ENCODE measurements around the gene EIPR1.

EIPR1 gene

DNA sequence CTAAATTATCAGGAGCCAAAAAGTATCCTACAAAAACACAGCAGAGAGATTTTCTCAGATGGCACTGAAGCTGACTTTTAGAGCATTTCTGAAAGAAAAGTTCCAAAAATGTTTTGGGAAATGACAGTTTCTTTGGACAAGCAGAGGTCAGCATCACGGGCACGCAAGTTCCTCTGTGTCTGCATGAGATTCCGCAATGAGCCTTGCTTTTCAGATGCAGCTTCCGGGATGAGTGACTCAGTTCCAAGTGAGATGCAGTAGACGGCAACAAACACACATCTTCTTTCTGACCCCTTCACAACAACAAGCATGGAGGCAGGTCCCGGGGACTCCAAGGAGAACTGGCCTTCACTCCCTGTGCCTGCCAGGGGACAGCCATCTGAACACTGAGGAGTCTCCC is 76.6 kb downstream of the EIPR1 start:
- DNase-seq: no peak

DNA sequence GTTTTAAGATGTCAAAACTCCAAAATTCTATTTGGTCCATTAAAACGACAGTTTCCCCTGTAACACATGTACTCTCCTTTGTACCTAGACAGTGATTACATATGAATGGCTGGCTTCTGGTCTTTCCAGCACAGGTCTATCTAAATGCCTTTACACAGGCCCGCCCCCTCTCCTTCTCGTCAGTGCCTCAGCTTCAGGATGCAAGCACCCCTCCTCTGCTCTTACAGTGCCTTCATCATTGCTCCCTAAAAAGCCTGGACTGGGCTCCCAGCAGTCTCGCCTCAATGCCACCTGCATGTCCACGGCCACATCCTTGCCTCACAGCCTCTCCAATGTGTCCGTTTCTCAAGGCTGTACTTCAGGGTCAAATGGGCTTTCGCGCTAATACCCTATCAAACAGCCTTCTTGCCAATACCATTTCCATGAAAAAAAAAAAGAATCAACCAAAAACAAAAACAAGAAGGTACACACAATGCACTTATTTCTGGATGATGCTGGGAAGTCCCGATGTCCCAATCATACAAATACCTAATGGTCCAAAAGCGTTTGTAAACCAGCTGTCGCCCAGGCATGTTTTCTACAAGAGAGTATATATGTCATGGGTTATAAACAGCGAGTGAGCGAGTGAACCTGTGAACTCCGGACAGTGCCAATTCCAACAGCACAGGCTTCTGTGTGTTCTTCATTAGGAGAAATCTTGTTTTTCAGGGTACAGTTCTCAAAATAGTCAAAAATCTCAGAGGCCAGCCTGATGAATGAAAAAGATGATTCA is 77.2 kb downstream of the EIPR1 start:
- no peak for DNase-seq

DNA sequence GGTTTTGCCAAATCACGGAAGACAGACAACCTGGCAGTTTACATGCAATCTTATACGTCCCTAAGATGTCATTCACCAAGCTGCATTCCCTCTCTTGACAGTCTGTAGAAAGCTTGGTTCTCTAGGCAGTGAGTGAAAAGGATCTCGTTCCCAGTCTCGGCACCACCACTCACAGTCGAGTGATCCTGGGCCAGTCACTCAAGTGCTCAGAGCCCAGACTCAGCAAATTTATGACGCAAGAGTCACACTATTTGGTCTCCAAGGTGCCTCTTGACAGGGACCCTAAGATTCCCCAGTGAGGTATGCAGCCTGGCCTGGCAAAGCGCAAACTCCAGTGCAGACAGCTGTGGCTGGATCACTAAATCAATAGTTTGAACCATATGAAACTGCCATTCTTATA is 77.9 kb downstream of the EIPR1 start:
- no peak for DNase-seq

DNA sequence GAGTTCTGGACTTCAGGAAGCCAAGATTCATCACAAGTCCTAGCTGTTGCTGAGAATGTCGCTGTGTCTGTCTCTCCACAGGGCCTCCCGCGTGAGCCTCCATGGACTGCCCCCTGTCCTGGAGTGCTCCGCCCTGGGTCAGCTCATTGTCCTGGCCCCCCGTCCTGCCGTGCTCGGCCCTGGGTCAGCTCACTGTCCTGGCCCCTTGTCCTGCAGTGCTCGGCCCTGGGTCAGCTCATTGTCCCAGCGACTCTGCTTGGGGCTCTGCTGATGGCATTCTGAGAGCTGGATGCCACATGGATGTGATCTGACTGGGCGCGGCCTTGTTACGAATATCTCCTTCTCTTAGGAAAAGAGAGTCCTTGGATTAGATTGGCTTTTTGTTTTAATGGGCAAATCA is 78.5 kb downstream of the EIPR1 start:
- no peak for DNase-seq

DNA sequence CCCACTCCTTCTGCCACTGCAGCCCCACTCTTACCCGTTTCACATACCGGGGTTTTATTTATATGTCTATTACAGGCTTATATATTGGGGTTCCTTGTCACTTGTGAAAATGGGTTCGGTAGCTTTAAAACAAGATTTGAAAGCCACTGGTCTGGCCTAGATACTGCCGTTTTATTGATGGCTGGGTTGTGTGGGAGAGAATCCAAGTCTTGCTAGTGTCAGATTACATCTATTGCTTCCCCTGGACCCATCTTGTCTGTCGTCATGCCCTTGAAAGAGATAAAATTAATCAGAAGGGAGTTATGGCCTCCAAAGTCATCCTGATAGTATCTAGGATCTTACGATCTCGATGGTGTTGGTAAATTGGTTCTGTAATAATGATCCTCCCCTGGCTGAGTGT is 79.4 kb downstream of the EIPR1 start:
- DNase-seq: no peak

DNA sequence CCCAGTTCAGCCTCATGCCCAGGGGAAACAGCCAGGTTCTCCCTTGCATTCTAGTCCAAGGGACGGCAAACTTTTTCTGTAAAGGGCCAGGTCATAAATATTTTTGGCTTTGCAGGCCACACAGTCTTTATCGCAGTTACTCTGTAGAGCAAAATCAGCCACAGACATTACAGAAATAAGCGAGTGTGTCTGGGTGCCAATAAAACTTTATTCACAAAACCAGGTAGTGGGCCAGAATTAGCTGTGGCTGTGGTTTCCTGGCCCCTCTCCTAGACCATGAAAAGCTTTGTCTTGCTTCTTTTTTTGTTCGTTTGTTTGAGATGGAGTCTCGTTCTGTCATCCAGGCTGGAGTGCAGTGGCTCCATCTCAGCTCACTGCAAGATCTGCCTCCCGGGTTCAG is 80.1 kb downstream of the EIPR1 start:
- DNase-seq: no peak

DNA sequence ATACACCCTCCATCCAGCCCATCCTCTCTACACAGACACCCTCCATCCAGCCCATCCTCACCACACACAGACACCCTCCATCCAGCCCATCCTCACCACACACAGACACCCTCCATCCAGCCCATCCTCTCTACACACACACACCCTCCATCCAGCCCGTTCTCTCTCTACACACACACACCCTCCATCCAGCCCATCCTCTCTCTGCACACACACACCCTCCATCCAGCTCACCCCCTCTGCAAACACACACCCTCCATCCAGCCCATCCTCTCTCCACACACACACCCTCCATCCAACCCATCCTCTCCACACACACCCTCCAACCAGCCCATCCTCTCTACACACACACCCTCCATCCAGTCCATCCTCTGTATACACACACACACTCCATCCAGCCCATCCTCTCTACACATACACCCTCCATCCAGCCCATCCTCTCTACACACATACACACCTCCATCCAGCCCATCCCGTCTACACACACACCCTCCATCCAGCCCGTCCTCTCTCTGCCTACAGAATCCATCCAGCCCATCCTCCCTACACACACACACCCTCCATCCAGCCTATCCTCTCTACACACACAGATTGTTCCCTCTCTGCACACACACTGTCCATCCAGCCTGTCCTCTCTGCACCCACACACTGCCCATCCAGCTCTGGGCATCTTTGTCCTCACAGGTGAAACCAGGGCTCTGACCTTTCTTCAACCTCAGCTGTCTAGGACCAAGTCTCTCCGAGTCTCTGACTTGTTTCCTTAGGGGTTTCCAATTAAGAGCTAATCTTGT is 81.2 kb downstream of the EIPR1 start:
- peak; percentile 31 for DNase-seq

DNA sequence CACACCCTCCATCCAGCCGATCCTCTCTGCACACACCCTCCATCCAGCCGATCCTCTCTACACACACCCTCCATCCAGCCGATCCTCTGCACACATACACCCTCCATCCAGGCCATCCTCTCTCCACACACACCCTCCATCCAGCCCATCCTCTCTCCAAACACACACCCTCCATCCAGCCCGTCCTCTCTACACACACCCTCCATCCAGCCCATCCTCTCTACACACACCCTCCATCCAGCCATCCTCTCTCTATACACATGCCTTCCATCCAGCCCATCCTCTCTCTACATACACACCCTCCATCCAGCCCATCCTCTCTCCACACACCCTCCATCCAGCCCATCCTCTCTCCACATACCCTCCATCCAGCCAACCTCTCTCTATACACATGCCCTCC is 83.1 kb downstream of the EIPR1 start:
- peak; percentile 17 for DNase-seq

DNA sequence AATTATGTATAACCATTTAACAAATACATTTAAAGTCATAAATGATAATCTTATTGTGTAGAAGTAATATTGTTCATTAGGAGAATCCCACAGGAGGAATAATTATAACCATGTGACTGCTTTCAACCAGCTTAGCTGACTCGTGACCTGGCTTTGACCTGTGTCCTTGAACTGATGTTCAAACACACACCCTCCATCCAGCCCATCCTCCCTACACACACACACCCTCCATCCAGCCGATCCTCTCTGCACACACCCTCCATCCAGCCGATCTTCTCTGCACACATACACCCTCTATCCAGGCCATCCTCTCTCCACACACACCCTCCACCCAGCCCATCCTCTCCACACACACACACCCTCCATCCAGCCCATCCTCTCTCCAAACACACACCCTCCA is 83.5 kb downstream of the EIPR1 start:
- DNase-seq: no peak

DNA sequence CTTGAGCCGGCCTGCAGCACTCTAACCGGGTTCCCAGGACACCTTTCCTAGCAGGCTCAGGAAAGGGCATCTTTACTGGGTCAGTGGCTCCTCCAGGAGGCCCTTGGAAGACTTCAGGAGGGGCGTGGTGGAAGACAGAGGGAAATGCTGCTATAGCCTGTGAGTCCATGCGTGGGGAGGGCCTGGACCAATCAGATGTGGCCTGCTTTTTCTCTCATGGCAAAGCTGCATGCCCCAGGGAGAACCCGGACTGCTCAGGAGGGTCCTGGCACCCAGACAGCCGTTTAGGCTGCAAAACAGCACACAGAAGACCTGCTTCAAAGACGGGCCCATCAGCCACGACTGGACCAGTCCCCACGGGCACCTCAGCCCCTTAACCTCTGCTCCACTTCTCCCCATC is 84.4 kb downstream of the EIPR1 start:
- DNase-seq: peak; percentile 49

DNA sequence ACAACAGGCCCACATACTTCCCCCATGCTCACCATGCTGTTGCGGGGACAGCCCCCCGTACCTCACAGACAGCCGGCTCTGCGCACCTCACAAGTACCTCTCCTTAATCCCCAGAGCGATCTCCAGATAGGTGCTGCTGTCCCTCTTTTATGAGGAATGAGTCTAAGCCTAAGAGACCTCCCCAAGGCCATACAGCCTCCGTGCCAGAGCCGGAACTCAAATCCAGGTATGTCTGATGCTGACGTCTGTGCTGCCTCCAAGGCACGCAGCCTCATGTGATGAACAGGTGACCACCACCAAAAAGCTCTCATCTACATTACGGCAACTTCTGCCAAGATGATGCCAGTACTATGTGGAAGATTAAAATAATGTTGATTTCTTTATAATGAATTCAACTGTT is 85.2 kb downstream of the EIPR1 start:
- peak; percentile 26 for DNase-seq

DNA sequence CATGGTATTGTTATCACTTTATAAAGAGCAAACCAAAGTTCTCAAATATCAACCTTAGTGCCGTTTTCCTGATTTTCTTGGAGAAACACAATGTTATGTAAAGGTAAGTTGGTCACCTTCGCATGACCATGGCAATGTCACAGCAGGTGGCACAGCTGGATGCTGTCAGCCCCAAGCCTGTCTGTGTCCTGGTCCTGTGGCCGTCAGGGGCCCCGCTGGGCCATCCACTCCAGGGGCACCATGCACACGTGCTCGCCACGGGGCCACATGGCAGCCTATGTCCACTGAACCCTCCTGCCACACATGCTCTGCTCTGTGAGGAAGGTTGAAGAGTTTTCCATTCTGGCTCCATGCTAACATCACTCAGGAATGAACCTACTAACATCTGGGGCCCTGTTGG is 85.9 kb downstream of the EIPR1 start:
- no peak for DNase-seq

DNA sequence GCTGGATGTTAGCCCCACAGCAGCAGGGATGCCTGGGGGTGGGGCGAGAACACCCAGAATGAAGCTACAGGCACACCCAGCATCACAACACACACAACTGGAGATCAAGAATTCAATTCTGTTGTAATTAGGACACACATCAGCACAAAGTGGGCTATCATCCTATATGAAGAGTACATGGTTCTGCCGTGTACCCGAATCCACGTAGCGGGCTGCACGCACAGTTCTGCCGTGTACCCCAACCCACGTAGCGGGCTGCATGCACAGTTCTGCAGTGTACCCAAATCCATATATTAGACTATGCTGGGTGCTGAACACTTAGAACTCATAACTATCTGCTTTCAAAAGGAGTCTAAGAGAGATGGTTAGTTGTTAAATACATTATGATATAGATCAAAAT is 86.5 kb downstream of the EIPR1 start:
- peak; percentile 21 for DNase-seq

DNA sequence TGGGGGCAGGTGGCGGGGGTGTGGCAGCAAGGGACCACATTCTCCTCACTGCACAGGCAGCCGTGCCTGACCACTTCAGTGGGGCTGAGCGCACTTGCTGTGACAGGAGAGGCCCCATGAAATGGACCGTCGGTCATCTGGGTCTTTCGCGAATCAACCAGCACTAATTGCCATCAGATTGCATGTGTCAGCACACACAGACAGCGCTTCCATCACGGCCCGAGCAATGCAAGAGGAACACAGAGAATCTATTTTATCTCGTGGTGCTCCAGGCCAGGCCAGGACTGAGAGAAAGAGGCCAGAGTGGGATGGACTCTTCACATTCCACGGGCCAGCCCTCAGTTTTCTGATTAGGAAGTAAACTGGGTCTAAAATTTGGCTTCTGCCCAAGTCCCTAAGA is 87.0 kb downstream of the EIPR1 start:
- peak; percentile 29 for DNase-seq

DNA sequence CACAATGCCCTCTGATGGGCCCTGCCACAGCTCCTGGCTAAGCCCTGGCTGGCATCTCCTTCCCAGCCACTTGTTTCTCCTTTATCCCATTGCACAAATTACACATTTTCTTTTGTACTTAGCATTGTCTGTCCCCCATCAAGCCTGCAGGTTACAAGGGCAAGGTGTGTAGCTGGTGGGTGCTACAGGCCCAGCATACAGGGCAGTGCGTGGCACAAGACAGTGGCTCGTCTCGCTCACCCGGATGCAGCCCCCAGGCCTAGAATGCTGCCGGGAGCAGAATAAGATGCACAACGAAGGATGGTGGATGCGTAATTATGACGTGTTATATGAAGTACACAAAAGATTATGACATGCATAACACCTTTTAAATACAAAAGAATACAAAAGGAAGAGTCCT is 87.6 kb downstream of the EIPR1 start:
- peak; percentile 38 for DNase-seq

DNA sequence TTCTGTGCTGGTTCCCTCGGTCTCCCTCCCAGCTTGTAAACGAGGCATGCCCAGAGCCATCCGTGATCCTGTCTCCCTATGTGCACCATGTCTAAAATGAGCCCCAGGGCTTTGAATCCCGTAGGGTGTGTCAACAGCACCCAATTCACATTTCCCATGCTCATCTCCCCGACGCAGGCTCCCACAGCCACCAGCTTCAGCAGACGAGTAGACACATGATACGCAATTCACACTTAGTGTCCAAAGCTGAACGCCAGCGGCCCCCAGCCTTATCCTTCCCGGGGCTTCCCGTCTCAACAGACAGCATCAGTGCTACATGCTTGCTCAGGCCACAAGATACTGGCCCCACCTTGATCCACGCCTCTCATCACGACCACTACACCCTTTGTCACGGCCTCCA is 88.1 kb downstream of the EIPR1 start:
- no peak for DNase-seq

DNA sequence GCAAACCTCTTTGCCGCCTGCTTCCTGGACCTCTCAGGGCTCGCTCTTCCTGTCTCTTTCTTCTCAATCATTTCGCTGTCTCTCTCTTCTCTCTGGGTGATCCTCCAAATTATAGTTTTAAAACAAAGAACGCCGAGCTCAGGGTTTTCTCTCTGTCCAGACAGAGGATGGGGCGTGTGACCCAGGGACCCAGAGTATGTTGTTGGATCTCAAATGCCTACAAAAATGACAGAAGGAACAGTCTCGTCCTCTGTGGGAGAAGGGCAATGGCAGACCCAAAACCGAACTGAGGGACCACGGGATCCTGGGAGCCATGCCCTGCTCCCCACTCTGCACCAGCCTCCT is 88.5 kb downstream of the EIPR1 start:
- peak; percentile 32 for DNase-seq

DNA sequence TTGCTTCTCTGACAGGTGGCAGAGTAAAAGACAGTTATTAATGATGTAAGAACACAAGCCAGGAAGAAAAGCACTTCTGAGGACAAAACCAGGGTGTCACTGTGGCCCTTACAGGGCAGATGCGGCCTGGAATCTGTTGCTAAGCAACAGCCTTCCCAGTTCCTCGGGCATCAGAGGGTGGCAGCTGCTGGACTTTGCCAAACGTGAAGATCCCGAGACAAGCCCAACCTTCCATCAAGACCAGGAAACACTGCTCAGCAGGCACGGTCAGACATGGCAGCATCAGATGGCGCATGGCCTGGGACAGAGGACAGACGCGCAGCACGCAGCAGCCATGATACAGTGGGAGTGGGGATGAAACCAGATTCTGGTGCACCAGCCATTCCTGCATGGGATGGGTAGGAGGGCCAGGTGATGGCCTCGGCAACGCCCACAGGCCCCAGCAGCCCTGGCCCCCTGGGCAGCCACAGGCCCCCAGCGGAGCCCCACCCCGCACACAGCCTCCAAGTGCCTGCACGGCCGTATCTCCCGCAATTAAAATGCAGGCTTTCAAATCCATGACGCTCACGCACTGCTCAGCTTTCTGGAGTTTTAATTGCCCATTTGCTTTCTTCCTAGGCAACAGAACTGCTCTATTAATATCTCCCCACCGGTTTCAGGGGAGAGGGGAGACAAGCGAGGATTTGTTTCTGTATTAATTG is 89.0 kb downstream of the EIPR1 start:
- peak; percentile 39 for DNase-seq

DNA sequence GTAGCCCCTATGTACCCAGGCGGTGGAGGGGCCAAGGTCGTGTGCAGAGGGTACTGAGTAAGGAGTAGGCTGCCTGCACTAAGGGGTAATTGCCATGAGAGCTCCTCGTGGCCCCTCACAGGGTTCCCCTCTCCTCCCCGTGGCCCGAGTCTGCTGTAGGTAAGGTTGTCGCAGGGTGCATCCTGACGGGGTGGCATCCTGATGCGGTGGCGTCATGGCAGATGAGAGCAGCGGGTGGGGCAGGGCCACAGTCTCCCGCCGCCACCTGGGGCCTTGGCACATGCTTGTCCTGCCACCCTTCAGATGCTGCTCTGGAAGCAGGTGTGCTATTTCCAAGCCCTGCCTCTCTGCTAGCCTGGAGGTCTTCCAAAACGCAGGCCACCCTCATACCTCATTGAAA is 89.7 kb downstream of the EIPR1 start:
- DNase-seq: peak; percentile 29

DNA sequence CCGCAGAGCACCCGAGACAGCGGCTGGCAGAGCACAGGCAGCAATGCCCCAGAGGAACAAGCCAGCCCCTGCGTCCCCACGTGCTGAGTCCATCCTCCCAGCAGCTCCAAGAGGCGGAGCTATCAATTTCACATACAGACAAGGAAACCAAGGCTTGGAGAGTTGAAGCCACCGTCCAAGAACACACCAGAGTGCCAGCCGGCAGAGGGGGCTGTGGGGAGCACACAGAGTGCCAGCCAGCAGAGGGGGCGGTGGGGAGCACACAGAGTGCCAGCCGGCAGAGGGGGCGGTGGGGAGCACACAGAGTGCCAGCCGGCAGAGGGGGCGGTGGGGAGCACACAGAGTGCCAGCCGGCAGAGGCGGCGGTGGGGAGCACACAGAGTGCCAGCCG is 91.0 kb downstream of the EIPR1 start:
- peak; percentile 26 for DNase-seq

DNA sequence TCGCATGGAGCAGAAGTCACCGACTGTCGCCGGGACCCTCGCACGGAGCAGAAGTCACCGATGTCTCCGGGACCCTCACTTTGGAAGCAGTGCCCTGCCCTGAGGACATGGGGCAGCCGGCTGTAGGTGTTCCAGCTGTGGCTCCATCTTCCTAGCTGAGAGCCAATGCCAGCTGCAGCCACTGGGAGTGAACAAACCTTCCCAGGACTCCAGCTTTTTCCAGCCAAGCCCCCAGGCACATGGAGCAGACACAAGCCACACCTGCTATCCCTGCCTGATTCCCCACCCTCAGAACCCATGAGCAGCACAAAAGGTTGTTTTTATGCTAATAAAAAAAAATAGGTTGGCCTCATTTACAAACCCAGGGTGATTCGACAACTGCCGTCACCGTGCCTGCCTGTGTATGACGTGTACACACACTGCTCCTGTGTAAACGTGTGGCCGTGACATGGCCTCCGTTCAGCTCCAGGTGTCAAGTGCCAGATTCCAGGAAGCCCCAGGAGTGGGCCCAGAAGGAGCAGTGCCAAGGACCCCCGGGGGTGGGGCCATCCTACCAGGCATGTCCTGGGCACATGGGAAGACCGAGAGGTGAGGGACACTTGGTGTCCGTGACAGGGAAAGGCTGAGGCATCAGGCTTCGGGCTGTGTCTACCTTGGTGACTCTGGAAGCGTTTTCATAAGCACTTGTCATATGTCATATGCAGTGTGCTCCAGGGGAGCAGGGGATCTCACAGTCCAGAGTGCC is 91.5 kb downstream of the EIPR1 start:
- DNase-seq: peak; percentile 53

DNA sequence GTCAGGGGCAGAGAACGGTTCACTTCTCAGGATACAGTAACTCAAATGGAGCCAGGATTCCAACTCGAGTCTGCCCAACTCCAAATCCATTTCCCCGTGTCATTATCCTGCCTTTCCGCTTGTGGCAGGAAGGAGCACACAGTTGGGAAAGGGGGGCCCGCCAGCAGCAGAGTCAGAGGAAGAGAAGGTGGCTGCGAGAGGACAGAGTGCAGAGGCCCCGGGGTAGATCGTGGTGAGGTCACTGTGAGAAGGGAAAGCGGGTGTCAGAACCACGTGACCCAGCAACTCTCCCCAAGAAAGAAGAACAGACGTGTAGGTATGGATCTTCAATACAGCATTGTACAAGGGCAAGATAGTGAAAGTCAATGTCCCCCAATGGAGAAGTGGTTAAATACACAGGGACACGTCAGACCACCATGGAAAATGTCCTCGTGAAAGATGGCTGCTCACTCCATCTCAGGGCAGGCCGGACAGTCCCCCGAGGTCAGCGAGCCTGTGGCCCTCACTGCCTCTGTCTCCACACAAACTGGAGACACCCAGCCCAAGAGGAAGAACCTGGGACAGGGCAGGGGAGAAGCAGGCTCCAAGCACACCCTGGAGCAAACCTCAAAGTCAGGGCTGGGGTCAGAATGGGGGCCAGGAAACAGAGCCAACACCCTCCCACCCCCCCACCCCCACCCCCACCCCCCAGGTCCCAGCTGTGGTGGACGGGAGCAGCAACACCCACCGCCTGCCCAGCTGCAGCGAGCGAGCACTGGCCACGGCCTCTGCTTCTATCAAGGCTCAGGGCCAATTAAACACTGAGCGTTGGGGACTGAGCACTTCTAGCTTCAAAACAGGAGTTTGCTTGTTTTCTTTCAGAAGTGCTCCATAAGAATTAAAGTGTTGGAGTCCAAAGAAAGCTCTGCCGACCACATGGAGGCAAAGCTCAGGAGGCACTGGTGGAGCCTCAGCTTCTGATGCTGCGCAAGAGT is 92.7 kb downstream of the EIPR1 start:
- peak; percentile 45 for DNase-seq

Data from islet precursor cell (in vitro differentiated cells).